ENCODE data around the gene TUBGCP2. TPM values are rescaled to one million over a fixed set of nuclear protein-coding genes. Genes with fewer than 3 reads are reported as not detected.

The TUBGCP2 gene
- total RNA-seq, 1 donor from 2014 or later: 66.7 TPM

DNA sequence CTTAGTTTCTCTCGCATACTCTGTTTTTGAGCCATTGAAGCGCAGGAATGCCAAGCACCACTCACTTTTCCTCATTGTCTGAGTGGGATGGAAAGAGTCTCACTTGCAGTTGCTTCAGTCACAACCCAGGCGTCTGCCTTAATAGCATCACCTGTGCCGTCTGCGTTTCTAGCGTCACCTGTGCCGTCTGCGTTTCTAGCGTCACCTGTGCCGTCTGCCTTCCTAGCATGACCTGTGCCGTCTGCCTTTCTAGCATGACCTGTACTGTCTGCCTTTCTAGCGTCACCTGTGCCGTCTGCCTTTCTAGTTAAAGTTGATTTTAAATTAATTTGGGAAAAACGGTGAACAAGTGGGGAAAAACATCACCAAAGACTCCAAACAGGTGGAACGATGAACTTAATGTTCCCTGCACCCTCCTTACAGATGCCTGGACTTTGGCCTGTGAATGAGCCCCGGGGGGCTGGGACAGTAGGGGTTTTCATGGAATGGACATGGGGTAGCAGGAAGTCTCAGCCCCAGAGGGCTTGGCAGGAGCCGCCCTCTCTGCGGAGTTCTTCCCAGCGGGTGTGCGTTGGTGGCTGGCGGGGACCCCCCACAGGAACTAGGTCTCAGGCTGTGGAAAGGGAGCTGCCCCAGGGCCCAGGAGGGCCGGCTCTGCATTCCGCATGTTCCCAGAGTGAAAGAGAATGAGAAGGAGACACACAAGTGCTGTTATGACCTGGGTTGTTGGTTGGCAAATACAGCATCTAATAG lies 3.5 kb upstream of the TUBGCP2 start:
- intact Hi-C loops (cut with micrococcal nuclease): loop anchor here (5.0 kb wide), 1 partner anchor 185 kb away; no protein-coding TSS in a partner anchor
- no peak overlapping the region for H3K27ac Mint-ChIP-seq
- DNase-seq: no peak
- CTCF ChIA-PET: interaction anchor here (1.5 kb wide), 1 partner anchor 16 kb away, joined by 4 read pairs; no protein-coding TSS in a partner anchor
- no peak for ATAC-seq (ENCODE audit: low read depth)
- POLR2A ChIA-PET: no interaction called here
- H3K4me3 Mint-ChIP-seq: no peak overlapping the region
- TF ChIP-seq, protein P1, sequence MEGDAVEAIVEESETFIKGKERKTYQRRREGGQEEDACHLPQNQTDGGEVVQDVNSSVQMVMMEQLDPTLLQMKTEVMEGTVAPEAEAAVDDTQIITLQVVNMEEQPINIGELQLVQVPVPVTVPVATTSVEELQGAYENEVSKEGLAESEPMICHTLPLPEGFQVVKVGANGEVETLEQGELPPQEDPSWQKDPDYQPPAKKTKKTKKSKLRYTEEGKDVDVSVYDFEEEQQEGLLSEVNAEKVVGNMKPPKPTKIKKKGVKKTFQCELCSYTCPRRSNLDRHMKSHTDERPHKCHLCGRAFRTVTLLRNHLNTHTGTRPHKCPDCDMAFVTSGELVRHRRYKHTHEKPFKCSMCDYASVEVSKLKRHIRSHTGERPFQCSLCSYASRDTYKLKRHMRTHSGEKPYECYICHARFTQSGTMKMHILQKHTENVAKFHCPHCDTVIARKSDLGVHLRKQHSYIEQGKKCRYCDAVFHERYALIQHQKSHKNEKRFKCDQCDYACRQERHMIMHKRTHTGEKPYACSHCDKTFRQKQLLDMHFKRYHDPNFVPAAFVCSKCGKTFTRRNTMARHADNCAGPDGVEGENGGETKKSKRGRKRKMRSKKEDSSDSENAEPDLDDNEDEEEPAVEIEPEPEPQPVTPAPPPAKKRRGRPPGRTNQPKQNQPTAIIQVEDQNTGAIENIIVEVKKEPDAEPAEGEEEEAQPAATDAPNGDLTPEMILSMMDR (IDR thresholded peaks at IDR 0.05): no peak
- peaks cover 15% of the 10 kb centered on the region for H3K4me1 Mint-ChIP-seq
- peaks cover 5% of the 10 kb centered on the region for H3K27me3 Mint-ChIP-seq
- peaks cover 3% of the 10 kb centered on the region for H3K9me3 Mint-ChIP-seq
- peaks cover 37% of the 10 kb centered on the region for H3K36me3 Mint-ChIP-seq (ENCODE audit: low read depth)

DNA sequence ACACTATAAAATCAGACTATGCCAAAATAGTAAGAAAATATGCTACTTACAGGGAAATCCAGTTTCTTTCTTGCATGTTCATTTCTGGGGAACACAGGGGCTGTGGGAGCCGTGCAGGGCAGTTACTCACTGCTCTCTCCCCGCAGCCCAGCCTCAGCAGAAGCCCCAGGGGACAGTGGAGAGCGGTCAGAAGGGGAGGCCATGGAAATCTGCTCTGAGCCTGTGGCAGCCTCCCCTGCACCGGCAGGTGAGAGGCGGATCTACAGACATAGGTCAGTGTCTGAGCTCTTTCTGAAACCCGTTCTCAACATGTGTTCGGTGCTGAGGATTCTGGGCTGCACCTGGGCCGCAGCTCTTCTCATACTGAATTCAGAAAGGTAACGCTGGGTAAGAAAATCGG lies 2.9 kb upstream of the TUBGCP2 start:
- peaks cover 21% of the 10 kb centered on the region for H3K4me1 Mint-ChIP-seq
- peaks cover 3% of the 10 kb centered on the region for H3K9me3 Mint-ChIP-seq

DNA sequence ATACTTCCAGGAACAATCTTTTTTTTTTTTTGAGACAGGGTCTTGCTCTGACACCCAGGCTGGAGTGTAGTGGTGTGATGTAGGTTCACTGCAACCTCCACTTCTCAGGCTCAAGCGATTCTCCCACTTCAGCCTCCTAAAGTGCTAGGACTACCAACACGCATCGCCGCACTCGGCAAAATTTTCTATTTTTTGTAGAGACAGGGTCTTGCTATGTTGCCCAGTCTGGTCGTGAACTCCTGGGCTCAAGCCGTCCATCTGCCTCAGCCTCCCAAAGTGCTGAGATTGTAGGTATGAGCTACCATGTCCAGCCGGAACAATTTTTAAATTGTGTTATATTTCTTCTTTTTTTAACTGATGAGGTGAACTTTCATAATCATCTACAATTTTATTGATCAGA lies 2.1 kb upstream of the TUBGCP2 start:
- intact Hi-C loops (cut with micrococcal nuclease): loop anchor here (5.0 kb wide), 1 partner anchor 187 kb away; no protein-coding TSS in a partner anchor
- CTCF ChIA-PET: no interaction called here
- Mint-ChIP-seq H3K27me3 (peaks cover 5% of the 10 kb centered on the region), H3K4me1 (peaks cover 28% of the 10 kb centered on the region), H3K9me3 (no peaks in the 10 kb centered on the region), H3K27ac (no peak overlapping the region), H3K4me3 (no peak overlapping the region), H3K36me3 (ENCODE audit: low read depth) (peaks cover 37% of the 10 kb centered on the region)
- ATAC-seq (ENCODE audit: low read depth) (no peak), DNase-seq (no peak)
- POLR2A ChIA-PET: no interaction called here
- TF ChIP-seq, protein P1 (IDR thresholded peaks at IDR 0.05): no peak

More for the DNA sequence above, 2.9 kb upstream of the TUBGCP2 start:
- CTCF ChIA-PET: no interaction called here
- Mint-ChIP-seq H3K27me3 (peaks cover 5% of the 10 kb centered on the region), H3K36me3 (ENCODE audit: low read depth) (peaks cover 37% of the 10 kb centered on the region), H3K27ac (no peak overlapping the region), H3K4me3 (no peak overlapping the region)
- TF ChIP-seq, protein P1 (IDR thresholded peaks at IDR 0.05): no peak
- POLR2A ChIA-PET: interaction anchor here (0.6 kb wide), 1 partner anchor 13 kb away, joined by 3 read pairs; no protein-coding TSS in a partner anchor
- DNase-seq: no peak
- ATAC-seq (ENCODE audit: low read depth): no peak
- intact Hi-C loops (cut with micrococcal nuclease): loop anchor here (5.0 kb wide), 1 partner anchor 186 kb away; no protein-coding TSS in a partner anchor

DNA sequence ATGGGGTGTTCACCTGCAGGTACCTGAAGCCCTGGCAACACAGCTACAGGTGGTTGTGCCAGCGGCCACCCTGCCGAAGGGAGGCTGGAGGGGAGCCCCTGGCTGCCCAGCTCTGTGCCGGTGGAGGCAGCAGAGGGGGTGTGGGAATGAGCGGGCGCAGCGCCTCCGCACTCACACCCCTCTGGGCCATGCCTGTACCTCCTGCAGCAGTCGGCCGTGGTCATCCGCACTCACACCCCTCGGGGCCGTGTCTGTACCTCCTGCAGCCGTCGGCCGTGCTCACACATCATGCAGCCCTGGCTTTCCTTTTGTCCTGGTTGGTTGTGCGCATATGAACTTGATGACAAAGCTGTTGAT lies 1.7 kb upstream of the TUBGCP2 start:
- TF ChIP-seq, protein P1 (IDR thresholded peaks at IDR 0.05): no peak

DNA sequence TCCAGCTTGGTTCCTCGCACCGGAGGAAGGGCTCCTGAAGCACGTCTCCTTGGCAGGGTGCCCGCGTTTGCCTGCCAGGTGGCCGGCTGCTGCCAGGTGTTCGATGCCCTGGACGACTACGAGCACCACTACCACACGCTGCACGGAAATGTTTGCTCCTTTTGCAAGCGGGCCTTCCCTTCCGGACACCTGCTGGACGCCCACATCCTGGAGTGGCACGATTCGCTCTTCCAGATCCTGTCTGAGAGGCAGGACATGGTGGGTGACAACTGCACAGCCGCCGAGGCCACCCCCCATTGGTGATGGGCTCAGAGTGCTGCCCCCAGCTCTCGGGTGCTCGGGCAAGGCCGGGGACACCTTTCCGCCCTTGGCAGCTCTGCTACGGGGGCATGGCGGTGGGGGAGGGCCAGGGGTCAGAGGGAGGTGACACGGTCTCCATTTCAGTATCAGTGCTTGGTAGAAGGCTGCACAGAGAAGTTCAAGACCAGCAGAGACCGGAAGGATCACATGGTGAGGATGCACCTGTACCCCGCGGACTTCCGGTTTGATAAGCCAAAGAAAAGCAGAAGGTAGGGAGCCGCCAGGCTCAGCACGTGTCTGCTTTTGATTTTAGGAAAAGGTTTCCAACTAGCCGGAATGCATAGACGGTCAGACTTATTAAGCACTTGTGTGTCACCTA lies 1.2 kb upstream of the TUBGCP2 start:
- H3K4me1 Mint-ChIP-seq: peaks cover 37% of the 10 kb centered on the region
- DNase-seq (no peak), ATAC-seq (ENCODE audit: low read depth) (no peak)
- peaks cover 2% of the 10 kb centered on the region for H3K27me3 Mint-ChIP-seq
- TF ChIP-seq, protein P1 (IDR thresholded peaks at IDR 0.05): no peak
- CTCF ChIA-PET: interaction anchor here (1.1 kb wide), 1 partner anchor 20 kb away, joined by 3 read pairs; no protein-coding TSS in a partner anchor
- peak overlapping the region; percentile 78 for H3K4me3 Mint-ChIP-seq
- H3K36me3 Mint-ChIP-seq (ENCODE audit: low read depth): peaks cover 42% of the 10 kb centered on the region
- no peak overlapping the region for H3K27ac Mint-ChIP-seq
- no peaks in the 10 kb centered on the region for H3K9me3 Mint-ChIP-seq
- POLR2A ChIA-PET: no interaction called here
- intact Hi-C loops (cut with micrococcal nuclease): loop anchor here (1.0 to 5.0 kb wide), 3 partner anchors 63 to 1003 kb away; partner anchors contain the start of genes ECHS1 and STK32C

More for the DNA sequence above, 1.7 kb upstream of the TUBGCP2 start:
- Mint-ChIP-seq H3K27me3 (peaks cover 5% of the 10 kb centered on the region), H3K9me3 (no peaks in the 10 kb centered on the region), H3K36me3 (ENCODE audit: low read depth) (peaks cover 38% of the 10 kb centered on the region), H3K27ac (no peak overlapping the region), H3K4me1 (peaks cover 32% of the 10 kb centered on the region), H3K4me3 (no peak overlapping the region)
- ATAC-seq (ENCODE audit: low read depth) (no peak), DNase-seq (no peak)
- CTCF ChIA-PET: interaction anchor here (1.1 kb wide), 1 partner anchor 19 kb away, joined by 3 read pairs; no protein-coding TSS in a partner anchor
- POLR2A ChIA-PET: no interaction called here
- intact Hi-C loops (cut with micrococcal nuclease): loop anchor here (5.0 kb wide), 1 partner anchor 187 kb away; no protein-coding TSS in a partner anchor
